BLaER1 (cell line): ENCODE data around the gene IL1A.
A peak's percentile ranks its signal among the peaks of the same experiment; 100 is the strongest.

Experiments
- H3K27ac ChIP-seq: shearing (Covaris generic); formaldehyde crosslinking; 2 replicates; pipeline ENCODE4 v1.8.1; 2022
- H3K27me3 ChIP-seq: shearing (Covaris generic); formaldehyde crosslinking; 2 replicates; pipeline ENCODE4 v1.8.1; 2022
- H3K36me3 ChIP-seq: shearing (Covaris generic); formaldehyde crosslinking; 2 replicates; pipeline ENCODE4 v1.8.1; 2022
- H3K4me1 ChIP-seq: shearing (Covaris generic); formaldehyde crosslinking; 2 replicates; pipeline ENCODE4 v1.8.1; 2022
- H3K4me2 ChIP-seq: shearing (Covaris generic); formaldehyde crosslinking; 2 replicates; pipeline ENCODE4 v1.8.1; 2022
- H3K4me3 ChIP-seq: shearing (Covaris generic); formaldehyde crosslinking; 2 replicates; pipeline ENCODE4 v1.8.1; 2022
- H3K9ac ChIP-seq: shearing (Covaris generic); formaldehyde crosslinking; 2 replicates; pipeline ENCODE4 v1.8.1; 2022
- H3K9me3 ChIP-seq: shearing (Covaris generic); formaldehyde crosslinking; 2 replicates; pipeline ENCODE4 v1.8.1; 2022
- H4K20me1 ChIP-seq: shearing (Covaris generic); formaldehyde crosslinking; 2 replicates; pipeline ENCODE4 v1.8.1; 2022
- Cebpa-rat ChIP-seq: shearing (Covaris generic); IDR thresholded peaks from 2 replicates; pipeline ENCODE4 v1.8.1; 2022

IL1A gene

GRCh38 chr2:112767693-112768330 is 16.5 kb downstream of the IL1A start:
- Histone ChIP-seq H3K4me1 (peaks cover 37% of the 10 kb centered on the region), H4K20me1 (no peaks in the 10 kb centered on the region), H3K4me3 (peak overlapping the region; percentile 38; the same call in 1 of the 2 replicates), H3K27me3 (no peaks in the 10 kb centered on the region), H3K9me3 (peaks cover 16% of the 10 kb centered on the region; the same call in 1 of the 2 replicates), H3K9ac (0 out of 2 replicates have a peak overlapping the region, but pooled peaks have one; percentile 26), H3K4me2 (peak overlapping the region; percentile 47), H3K27ac (peak overlapping the region; percentile 69), H3K36me3 (no peaks in the 10 kb centered on the region; the same call in 1 of the 2 replicates)
- TF ChIP-seq Cebpa-rat = no peak

- Histone ChIP-seq H3K27me3 (no peaks in the 10 kb centered on the region), H3K9me3 (peaks cover 16% of the 10 kb centered on the region; the same call in 1 of the 2 replicates), H4K20me1 (no peaks in the 10 kb centered on the region), H3K27ac (peak overlapping the region; percentile 47; the same call in 1 of the 2 replicates), H3K4me2 (peak overlapping the region; percentile 73), H3K9ac (peak overlapping the region; percentile 78), H3K36me3 (peaks cover 20% of the 10 kb centered on the region), H3K4me1 (peaks cover 45% of the 10 kb centered on the region), H3K4me3 (peak overlapping the region; percentile 79)
- TF ChIP-seq Cebpa-rat = no peak
Observed at GRCh38 chr2:112765251-112765650, 19.0 kb downstream of the IL1A start.

GRCh38 chr2:112764071-112765044 is 19.9 kb downstream of the IL1A start, which contains the start of gene CKAP2L:
Gene CKAP2L (minus strand): TSS chr2:112764609. CDS start chr2:112764598, 11 bp downstream.
- TF ChIP-seq Cebpa-rat = no peak
- peak within 1 kb of the TSS; percentile 78 for H3K9ac ChIP-seq
- peaks cover 45% of the 10 kb centered on the region for H3K4me1 ChIP-seq
- H3K4me3 ChIP-seq = peak within 1 kb of the TSS; percentile 79
- no peaks in the 10 kb centered on the region for H3K27me3 ChIP-seq
- peak within 1 kb of the TSS; percentile 86 for H3K4me2 ChIP-seq
- H3K36me3 ChIP-seq = peaks cover 27% of the 10 kb centered on the region
- H4K20me1 ChIP-seq = no peaks in the 10 kb centered on the region
- peak within 1 kb of the TSS; percentile 81 for H3K27ac ChIP-seq
- H3K9me3 ChIP-seq = peaks cover 16% of the 10 kb centered on the region; the same call in 1 of the 2 replicates

GRCh38 chr2:112762276-112762675 is 22.0 kb downstream of the IL1A start:
- no peaks in the 10 kb centered on the region for H4K20me1 ChIP-seq
- H3K4me1 ChIP-seq = peaks cover 37% of the 10 kb centered on the region
- H3K4me2 ChIP-seq = peak overlapping the region; percentile 86; the same call in 1 of the 2 replicates
- H3K4me3 ChIP-seq = peak overlapping the region; percentile 79; the same call in 1 of the 2 replicates
- H3K9me3 ChIP-seq = peaks cover 8% of the 10 kb centered on the region; the same call in 1 of the 2 replicates
- 0 out of 2 replicates have a peak, but pooled peaks have one; percentile 15 for TF ChIP-seq Cebpa-rat
- H3K27ac ChIP-seq = no peak overlapping the region
- H3K27me3 ChIP-seq = no peaks in the 10 kb centered on the region
- no peak overlapping the region for H3K9ac ChIP-seq
- peaks cover 48% of the 10 kb centered on the region for H3K36me3 ChIP-seq

GRCh38 chr2:112760149-112760548 is 24.1 kb downstream of the IL1A start:
- peaks cover 69% of the 10 kb centered on the region for H3K36me3 ChIP-seq
- H3K4me3 ChIP-seq = no peak overlapping the region
- peaks cover 28% of the 10 kb centered on the region for H3K4me1 ChIP-seq
- H3K9me3 ChIP-seq = no peaks in the 10 kb centered on the region
- H3K9ac ChIP-seq = no peak overlapping the region
- no peaks in the 10 kb centered on the region for H4K20me1 ChIP-seq
- no peak overlapping the region for H3K4me2 ChIP-seq
- H3K27ac ChIP-seq = no peak overlapping the region
- TF ChIP-seq Cebpa-rat = no peak
- H3K27me3 ChIP-seq = no peaks in the 10 kb centered on the region

- Histone ChIP-seq H3K36me3 (peaks cover 83% of the 10 kb centered on the region), H3K4me1 (peaks cover 22% of the 10 kb centered on the region), H3K9ac (no peak overlapping the region), H4K20me1 (no peaks in the 10 kb centered on the region), H3K9me3 (no peaks in the 10 kb centered on the region), H3K4me3 (no peak overlapping the region), H3K4me2 (no peak overlapping the region), H3K27ac (no peak overlapping the region), H3K27me3 (no peaks in the 10 kb centered on the region)
- no peak for TF ChIP-seq Cebpa-rat
Observed at GRCh38 chr2:112758711-112759110, 25.6 kb downstream of the IL1A start.

GRCh38 chr2:112757265-112757664 is 27.0 kb downstream of the IL1A start:
- H4K20me1 ChIP-seq = no peaks in the 10 kb centered on the region
- peaks cover 93% of the 10 kb centered on the region for H3K36me3 ChIP-seq
- peaks cover 7% of the 10 kb centered on the region for H3K4me1 ChIP-seq

GRCh38 chr2:112756207-112756606 is 28.1 kb downstream of the IL1A start:
- Histone ChIP-seq H3K9ac (no peak overlapping the region), H3K27ac (no peak overlapping the region), H3K4me2 (no peak overlapping the region), H3K4me1 (no peaks in the 10 kb centered on the region), H4K20me1 (no peaks in the 10 kb centered on the region), H3K27me3 (no peaks in the 10 kb centered on the region), H3K9me3 (no peaks in the 10 kb centered on the region), H3K4me3 (no peak overlapping the region), H3K36me3 (peaks cover 94% of the 10 kb centered on the region)
- TF ChIP-seq Cebpa-rat = no peak

More at GRCh38 chr2:112757265-112757664, 27.0 kb downstream of the IL1A start:
- no peak overlapping the region for H3K9ac ChIP-seq
- TF ChIP-seq Cebpa-rat = 0 out of 2 replicates have a peak, but pooled peaks have one; percentile 22
- no peaks in the 10 kb centered on the region for H3K9me3 ChIP-seq
- no peak overlapping the region for H3K4me3 ChIP-seq
- H3K27ac ChIP-seq = no peak overlapping the region
- H3K4me2 ChIP-seq = no peak overlapping the region
- no peaks in the 10 kb centered on the region for H3K27me3 ChIP-seq

- H3K4me2 ChIP-seq = no peak overlapping the region
Observed at GRCh38 chr2:112755444-112755843, 28.8 kb downstream of the IL1A start.

More at GRCh38 chr2:112755444-112755843, 28.8 kb downstream of the IL1A start:
- Histone ChIP-seq H3K36me3 (peaks cover 93% of the 10 kb centered on the region), H3K27ac (no peak overlapping the region; the same call in 1 of the 2 replicates), H4K20me1 (no peaks in the 10 kb centered on the region), H3K9ac (no peak overlapping the region), H3K4me1 (peaks cover 2% of the 10 kb centered on the region), H3K9me3 (no peaks in the 10 kb centered on the region), H3K4me3 (no peak overlapping the region), H3K27me3 (no peaks in the 10 kb centered on the region)
- TF ChIP-seq Cebpa-rat = no peak
